SW 1271 (cell line): ENCODE data around the gene SAMD4A.

ENCODE experiments used
- DNase-seq, 2 experiments: peaks; one replicate each; lab custom pipeline; 2025; lab: John Stamatoyannopoulos, UW

The SAMD4A gene

DNA sequence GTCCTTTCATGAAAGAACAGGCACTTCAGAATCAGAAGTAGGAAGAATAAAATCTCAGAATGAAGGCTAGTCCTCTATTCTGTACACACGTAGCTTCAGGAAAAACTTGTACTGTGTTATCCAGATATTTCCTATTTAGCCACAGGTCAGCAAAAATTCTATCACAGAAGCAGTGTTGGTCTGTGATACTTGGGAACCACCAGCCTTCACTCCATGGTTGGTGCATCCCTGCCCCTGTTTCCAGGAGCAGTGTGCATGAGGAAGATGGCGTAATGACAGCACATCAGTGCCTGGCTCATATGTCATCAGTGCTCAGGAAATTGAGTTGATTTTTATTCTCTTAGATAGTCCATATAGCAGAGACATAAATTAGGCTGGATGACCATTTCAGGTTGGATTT is 87.7 kb downstream of the SAMD4A start:
- no peak for DNase-seq

DNA sequence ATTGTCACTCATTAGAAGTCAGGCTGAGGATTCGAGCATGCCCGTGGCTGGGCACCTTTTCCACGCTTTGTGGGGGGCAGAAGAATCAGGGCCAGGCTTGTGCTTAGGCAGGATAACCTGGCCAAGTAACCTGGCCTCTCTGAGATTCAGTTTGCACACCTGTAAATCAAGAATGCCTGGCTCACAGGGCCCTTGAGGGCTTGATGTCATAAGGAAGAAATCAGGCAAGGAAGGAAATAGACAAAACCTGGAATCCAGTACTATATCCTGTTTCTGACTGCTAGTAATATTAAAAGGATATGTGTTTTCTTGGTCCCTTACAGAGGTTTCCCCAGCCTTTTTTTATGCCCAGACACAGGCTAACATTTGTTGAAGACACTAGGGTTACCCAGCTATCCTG is 91.9 kb downstream of the SAMD4A start:
- DNase-seq, result no peak

DNA sequence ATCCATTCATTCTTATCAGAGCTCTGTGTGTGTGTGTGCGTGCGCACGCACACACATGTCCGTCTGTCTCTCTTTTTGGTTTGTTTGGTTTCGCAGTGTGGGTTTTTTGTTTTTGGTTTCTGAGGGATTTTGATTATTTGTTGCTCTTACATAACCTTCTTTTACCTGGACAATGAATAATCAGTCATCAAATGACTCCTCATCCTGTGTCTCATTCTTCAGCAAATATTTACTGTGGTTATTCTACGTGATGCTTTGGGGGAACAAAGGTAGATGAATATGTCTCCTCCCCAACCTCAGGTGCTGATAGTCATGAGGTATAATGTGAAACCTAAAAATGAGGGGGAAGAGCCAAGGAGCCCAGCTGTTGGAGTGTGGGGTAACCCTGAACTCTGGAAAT is 92.4 kb downstream of the SAMD4A start:
- no peak for DNase-seq

DNA sequence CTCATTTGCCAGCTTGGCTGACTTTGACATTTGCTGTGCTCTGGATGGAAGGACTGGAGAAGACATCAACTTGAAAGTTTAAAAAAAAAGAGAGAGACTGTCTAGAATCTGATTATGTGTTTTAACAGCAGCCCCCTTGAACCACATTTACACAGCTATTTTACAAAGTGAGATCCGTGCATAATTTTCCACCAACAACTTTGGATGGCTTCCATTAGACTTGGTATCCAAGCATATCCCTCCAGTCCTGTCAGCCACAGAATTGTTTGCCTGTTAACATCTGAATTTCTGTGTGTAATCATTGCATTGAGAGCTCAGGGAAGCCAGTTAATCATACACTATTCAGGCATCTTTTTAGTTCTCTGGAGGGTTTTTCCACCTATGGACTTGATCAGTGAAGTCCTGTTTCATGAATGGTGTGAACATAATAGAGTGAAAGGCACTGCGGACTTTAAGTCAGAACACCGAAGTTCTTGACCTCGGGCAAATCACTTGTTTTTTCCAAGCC is 93.7 kb downstream of the SAMD4A start:
- no peak for DNase-seq

DNA sequence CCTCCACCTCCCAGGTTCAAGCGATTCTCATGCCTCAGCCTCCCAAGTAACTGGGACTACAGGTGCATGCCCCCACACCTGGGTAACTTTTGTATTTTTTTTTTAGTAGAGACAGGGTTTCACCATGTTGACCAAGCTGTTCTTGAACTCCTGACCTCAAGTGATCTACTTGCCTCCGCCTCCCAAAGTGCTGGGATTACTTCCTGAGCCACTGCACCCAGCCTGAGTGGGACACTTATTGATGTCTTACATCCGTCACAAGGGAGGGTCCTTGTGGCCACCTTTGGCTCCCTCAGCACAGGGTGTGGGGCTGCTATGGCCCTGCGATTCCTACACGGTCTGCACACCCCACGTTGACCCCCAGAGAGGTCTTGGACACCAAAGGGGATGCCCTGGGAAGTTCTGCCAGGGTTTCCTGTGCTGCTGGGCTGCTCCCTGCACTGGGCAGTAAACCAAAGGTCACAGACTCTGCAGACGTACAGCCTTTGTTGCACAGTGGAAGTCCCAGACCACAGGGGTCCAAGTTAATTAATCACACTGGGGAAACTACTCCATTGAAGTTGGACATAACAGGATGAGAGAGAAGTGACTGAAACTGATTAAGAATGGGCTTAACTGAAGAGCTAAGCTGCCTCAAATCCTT is 95.7 kb downstream of the SAMD4A start:
- DNase-seq, result no peak

DNA sequence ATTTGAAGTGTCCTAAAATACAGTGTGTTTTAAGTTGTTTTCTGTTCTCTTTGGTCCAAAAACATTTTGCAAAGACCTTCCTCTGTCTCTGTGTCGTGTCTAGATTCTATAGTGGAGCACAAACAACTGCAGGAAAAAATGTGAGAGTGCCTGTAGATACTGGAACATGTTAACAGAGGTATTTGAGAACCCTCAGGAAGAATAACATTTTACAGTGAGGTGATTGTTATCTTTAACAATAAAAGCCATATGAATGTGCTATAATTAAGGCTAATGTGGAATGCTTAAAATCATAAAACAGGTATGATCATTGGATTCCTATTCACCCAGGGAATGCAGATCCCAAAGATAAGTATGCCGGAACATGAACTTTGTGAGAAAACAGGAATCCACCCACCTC is 98.0 kb downstream of the SAMD4A start:
- no peak for DNase-seq

DNA sequence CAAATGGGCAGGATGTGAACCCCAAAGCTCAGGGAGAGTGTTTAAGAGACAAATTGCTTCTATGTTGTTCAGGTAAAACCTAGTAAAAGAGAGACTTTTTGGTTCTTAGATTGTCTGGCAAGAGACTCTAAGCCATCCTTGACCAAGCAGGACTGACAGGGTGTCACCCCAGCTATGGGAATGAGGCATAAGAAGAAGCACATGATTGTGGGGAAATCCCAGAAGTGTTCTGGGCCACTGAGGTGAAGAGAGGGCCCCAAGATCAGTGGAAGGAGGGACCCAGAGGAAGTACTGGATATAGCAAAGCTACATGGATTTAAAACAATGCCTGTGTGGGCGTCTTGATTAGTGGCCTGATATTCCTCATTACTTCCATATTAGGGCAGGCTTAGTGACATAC is 99.0 kb downstream of the SAMD4A start:
- DNase-seq, result no peak

DNA sequence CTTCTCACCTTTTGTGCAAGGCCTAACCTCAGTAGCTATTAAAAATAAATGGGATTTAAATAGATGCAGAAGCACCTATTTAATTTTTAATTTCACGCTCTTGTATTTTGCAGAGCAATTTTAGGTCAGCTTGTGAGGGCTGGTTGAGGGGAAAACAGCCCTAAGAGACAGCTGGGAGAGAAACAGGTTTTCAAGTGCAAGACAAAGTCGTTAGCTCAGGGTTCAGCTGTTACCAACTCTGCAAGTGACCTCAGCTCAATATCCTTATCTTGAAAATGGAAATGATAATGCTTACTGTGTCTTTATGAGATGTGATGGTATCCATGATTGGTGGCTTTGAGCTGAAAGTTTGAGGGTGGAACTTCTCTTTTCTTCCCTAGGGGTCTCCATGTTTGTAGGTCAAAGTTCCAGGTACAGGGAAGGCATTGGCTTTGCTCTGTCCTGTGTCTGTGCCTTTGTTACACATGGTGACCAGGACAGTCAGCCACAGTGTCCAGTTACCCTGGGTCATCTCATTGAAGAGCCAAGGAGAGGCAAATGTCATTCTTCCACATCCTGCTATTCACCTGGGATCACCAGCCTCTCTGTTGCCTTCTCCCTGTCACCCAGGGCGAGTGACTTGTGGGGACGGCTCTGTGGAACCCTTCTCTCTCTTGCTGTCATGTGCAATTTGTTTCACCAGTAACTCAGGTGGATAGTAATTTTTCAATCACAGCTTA is 100.3 kb downstream of the SAMD4A start:
- no peak for DNase-seq

DNA sequence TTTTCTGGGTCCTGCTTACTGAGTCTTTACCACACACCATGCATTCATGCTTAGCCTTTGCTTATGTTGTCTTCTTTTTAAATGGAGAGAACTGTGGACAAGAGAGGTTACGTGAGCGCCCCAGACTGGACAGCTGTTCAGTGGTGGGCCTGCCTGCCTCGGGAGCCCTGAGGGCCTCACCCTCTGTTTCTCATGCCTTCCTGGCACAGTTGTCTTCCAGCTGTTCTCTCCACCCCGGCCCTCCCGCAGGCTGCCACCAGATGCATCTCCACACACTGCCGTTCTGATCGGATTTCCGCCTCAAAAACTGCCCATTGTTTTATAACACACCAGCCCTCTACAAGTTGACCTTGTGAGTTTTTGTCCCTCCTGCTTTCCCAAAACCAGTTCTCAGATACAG is 100.8 kb downstream of the SAMD4A start:
- no peak for DNase-seq

DNA sequence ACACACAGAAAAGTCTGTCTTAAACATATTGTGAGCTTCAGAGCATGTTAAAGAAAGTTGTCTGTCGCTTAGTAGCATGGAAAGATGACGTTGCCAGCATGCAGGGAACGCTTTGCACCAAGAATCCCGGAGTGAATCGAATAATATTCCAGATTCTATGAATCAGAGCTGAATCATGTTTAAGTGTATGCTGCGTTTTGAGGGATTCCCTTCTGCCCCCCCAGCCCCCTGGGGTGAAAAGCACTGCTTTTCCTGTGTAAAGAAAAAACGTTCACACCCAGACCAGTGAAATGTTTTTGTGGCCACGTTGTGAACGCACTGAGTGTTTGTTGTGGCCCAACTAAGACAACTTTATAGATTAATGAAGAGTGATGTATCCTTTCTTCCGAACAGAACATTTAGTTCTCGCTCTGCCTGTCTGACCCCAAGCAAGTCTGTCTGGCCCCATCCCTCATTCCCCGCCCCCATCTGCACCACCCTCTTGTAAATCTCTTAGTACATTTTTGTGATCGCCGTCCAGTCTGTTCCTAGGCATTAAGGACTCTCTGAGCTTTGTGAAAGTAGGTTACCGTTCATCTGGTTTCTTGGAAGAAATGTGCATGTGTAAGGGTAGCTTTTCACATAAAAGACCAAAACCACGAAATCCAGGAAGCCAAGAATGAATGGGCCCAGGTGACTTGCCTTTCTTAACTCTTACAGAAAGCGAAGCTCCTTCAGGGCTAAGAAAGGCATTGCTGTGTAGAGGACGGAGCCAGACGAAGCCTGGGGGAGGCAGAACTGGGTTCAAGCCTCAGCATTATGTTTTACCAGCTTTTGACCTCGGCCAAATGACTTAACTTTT is 103.0 kb downstream of the SAMD4A start:
- DNase-seq, result no peak

DNA sequence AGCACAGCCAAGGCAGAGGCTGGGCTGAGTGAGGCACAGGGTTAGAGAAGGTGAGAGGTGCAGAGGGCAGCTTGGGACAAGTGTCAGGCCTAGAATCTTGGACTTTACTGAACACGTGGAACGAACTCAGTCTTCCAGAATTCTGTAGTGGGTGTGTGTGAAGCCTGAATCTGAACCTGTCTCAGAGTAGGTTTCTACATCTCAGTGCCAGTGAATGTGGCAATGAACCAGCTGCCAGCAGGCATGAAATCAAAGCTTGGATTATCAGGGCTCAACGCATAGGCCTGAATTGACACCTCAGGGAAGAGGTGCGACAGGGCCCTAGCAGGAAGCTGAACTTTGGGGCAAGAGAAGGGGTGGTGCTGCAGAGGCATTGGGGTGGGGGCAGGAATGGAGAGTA is 104.6 kb downstream of the SAMD4A start:
- DNase-seq, result no peak

DNA sequence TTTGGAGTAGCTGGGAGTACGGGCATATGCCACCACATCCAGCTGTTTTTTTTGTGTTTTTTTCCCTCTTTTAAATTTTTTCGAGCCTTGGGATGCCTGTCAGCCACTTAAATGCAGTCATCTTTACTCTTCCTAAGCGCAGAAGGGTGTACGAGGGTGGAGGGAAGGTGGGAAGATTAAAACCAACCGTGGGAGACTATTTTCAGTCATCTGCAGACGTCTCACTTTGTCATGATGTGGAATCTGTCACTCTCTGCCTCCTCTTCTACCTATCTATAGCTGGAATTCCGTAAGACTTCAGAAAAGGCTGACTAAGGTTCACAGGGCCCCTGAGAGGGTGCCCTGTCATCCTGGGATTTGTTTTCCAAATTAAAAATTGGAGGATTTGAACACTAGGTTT is 105.3 kb downstream of the SAMD4A start:
- no peak for DNase-seq

DNA sequence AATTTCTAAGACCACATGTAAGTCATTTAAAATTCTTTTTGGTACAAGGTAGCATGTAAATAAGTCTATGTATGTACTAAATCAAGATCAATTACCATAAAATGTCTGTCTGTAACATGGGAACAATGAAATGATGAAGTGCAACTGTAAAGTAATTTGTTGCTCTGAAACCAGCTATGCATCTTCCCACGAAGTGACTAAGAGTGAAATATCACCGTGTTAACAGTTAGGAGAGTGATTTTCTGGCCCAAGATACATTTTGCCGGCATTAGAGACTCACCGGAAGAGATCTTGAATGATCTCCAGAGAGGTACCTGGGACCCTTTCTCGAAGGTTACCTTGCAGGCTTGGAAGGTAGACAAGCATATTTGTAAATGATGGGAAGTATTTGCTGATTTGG is 105.8 kb downstream of the SAMD4A start:
- no peak for DNase-seq

DNA sequence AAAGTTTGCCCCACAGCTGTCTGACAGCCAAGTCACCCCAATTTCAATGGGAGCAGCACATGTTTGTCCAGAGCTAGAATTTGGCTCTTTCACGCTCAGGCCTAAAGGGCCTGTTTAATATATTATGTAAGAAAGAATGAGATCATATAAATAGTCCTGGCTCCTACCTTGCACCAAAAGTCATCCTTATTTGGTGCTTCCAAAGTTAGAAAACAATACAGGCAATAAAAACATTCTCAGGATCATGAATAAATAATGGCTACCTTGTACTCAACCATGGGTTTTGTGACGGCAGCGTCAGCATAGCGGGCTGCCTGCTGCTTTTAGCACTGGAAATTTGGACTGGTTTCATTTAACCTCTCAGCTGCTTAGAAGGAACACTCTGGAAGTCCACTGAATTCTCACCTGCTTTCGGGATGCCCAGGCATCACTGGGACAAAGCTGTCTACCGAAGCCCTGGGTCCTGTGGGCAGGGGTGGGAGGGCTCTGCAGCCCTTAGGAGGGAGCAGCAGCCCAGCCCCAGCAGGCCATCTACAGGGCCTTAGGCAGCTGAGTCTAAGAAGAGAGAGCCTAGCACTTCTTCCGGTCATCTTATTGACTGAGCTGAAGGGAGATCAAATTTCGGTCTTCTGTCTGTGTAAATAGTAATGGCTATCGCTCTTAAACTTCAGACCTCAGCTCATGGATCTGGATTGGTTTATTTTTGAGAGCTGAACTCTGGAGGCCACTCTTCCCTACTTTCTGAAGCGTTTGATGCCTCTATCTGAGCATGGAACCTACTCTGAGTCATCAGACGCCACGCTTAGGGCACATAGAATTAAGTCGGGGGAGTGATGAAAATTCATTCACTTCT is 106.5 kb downstream of the SAMD4A start:
- DNase-seq, result no peak

DNA sequence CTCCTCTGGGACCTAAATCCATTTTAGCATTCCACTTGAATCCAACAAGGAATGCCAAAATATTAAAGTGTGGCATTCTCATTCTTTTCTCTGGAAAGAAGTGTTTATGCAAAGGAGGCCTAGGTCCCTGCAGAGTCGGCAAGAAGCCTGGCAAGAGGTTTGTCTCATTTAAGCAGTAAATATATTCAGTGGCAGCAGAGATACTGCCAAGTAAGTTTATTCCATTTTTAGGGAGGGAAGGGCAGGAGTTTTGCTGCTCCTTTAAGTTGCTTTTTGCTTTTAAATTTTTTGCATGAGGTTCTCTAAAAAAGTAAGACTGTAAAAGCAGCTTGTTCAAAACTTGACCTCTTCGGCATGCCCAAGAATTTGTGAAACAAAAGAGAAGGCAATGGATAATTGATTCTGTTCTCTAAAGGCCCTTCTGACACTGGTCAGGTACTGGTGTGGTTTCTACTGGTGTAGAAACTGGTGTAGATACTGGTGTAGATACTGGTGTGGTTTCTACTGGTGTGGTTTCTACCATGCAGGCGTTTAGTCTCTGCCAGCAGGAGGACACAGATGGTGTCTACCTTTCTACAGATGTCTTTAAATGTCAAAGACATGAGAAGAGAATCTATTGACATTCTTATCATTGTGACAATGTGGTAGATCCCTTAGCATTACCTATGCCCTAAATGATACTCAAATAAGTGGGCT is 107.3 kb downstream of the SAMD4A start:
- DNase-seq, result no peak

DNA sequence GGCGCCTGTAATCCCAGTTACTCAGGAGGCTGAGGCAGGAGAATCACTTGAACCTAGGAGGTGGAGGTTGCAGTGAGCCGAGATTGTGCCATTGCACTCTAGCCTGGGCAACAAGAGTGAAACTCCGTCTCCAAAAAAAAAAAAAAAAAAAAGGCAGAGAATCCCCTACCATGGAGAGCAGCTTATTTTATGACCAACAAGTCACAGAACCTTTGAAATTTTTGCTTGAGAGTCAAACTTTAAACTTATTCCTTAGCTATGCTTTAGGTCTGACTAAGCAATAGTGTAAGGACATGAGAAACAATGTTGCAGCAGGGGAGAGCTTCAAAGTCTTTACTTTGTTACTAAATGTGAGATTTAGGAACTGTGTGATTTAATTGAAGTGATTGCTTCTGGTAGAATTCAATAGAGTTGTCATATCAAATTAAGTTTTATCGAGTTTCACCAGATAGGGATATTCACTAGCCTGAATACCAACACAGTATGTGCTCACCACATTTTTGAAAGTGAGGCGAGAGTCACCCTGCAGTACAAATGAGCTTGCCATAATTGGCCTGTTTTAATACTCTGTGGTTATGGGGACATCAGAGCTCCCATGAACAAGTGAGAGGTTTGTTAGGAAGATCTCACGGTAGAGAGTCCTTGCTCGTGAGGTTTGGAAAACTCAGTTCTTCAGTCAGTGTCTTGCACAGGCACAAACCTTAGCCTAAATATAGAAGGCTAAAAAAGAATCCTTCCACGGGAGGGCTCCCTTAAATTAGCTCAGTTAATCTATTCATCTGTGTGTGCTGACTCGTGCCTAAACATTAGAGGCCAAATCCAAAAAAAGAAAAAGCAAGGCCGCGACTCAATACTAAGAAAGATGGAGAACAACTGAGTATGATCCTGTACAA is 108.6 kb downstream of the SAMD4A start:
- DNase-seq, result no peak

DNA sequence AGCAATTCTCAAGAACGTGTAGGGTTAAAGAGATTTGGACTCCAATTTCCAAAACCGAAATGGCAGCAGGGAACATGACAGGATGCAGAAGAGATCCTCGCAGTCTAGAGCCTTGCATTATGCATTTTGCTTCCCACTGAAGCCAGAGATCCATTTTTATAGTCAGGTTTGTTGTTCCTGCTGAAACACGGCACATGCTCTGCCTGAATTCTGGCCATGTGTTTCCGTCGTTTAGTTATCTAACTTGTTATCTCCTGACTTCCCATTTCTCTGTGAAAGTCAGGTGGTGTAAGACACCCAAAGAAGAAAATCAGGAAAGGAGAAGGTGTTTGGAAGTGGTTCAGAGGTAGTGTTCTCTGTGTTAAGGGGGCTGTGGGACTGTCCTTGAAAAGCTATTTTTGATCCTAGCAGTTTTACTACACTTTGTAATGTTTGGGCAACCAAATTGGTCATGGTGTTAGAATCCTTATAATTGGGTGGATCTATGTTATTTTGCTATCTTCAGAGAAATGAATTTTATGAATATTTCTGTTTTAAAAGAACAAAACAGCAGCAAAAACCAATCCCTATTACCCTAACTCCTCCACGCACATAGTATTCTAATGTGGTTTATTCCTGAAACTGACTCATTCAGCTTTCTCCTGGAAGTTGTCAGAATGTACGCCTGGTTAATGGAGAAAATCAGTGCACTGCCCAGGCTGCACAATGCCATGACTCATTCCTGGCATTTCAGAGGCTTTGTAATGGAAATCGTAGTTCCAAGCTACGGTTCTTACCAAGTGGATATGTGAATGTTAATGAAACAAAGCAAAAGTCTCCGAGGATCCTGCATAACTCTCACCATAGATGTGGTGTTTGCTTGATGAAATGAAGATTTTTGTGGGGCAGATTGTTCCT is 110.1 kb downstream of the SAMD4A start:
- DNase-seq, result peak; percentile 70 to 91

DNA sequence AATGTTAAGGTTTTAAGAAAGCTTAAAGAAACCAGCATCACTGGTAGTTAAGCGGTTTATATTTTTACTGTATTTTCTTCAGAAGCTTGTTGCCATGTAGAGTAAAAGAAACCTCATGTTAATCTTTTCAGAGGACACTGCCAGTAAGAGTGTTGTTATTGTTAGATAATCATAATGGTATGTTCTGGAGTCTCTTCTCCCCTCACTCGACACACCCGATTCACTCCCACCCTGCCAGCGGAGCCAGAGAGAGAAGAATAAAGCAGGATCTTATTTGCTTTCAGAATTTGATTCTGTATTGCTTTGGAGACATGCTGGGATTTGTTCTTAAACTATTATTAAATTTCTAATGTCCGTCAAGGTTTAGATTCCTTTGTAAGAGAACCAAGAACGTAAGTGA is 113.7 kb downstream of the SAMD4A start:
- no peak for DNase-seq

DNA sequence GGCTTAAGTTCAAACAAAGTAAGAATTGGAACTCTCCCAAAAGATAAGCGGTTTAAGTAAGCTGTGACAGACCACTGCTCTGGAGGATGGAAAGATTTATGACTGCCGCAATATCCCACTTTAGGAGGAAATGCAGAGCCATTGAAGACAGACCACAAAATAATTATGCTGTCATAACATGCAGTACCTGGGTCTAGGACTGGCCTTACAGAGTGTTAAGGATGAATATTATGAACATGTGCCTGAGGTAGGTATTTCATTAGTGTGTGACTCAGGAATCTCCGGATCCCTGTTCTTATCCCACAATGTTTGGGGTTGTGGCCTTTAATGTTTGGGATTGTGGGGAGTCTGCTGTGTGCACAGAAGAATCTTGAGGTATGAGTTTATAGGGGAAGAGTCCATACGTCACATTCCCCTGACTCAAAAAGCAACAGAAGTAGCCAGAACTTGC is 114.9 kb downstream of the SAMD4A start:
- DNase-seq, result no peak
